Measurements from ENCODE around the gene PIM2. TPM values are rescaled to one million over a fixed set of nuclear protein-coding genes. Genes with fewer than 3 reads are reported as not detected.

Gene PIM2
- total and polyA plus RNA-seq, 2 of the 13 experiments (the other 11 are each of a cell fraction or from before 2014, with no cell fraction given) = 14.4 to 15.8 TPM

GRCh38 chrX:48919947-48920717 is 1.3 kb upstream of the PIM2 start:
- TF ChIP-seq ZNF280D (CRISPR knock-in tag; IDR thresholded peaks at IDR 0.05) (no peak), ZNF12 (CRISPR knock-in tag; IDR thresholded peaks at IDR 0.05) (no peak), ZBTB39 (CRISPR knock-in tag; IDR thresholded peaks at IDR 0.05) (no peak), ZNF138 (CRISPR knock-in tag; IDR thresholded peaks at IDR 0.05; ENCODE audit: low read depth) (no peak), HNRNPK (IDR thresholded peaks at IDR 0.05; ENCODE audit: low read depth, low read length, poor library complexity, severe bottlenecking) (no peak), MXD3 (CRISPR knock-in tag; IDR thresholded peaks at IDR 0.05) (no peak)
- H3K27ac ChIP-seq (ENCODE audit: extremely low read length, insufficient read depth, low read length) = no peak overlapping the region
- H4K20me1 ChIP-seq (ENCODE audit: insufficient read depth, low read length) = no peaks in the 10 kb centered on the region
- DNase-seq (ENCODE audit: low spot score) (no peak), ATAC-seq (no peak), FAIRE-seq (peak; percentile 60)
- H3K79me2 ChIP-seq (ENCODE audit: insufficient read depth, low read length) = peaks cover 13% of the 10 kb centered on the region
- in situ Hi-C loops (cut with HindIII; ENCODE audit: extremely low pct_ligation_motif_present, low pct_unique_long_range_greater_than_20kb) (no loop called here), intact Hi-C loops (cut with micrococcal nuclease; ENCODE audit: unreplicated experiment) (loop anchor here (5.0 to 10.0 kb wide), 2 partner anchors 155 to 273 kb away; partner anchors contain the start of gene GLOD5)
- POLR2A ChIA-PET = interaction anchor here (1.3 to 1.5 kb wide), 2 partner anchors 21 to 23 kb away, joined by 3 to 7 read pairs; partner anchors contain the start of genes PQBP1 and TIMM17B
- H3K4me1 ChIP-seq (ENCODE audit: insufficient read depth, low read length) = peaks cover 31% of the 10 kb centered on the region
- no peaks in the 10 kb centered on the region for H3K27me3 ChIP-seq (ENCODE audit: control insufficient read depth in 1 of 2, insufficient read depth in 2 of 2, low read length in 2 of 2)
- H2AFZ ChIP-seq (ENCODE audit: low read length) = no peak overlapping the region
- H3K4me2 ChIP-seq (ENCODE audit: low read depth, low read length) = peak overlapping the region; percentile 65; the same call in 1 of the 2 replicates
- BruUV-seq (replicated peaks) = no TSS peak
- H3K36me3 ChIP-seq (replicated peaks in 1 of 2; ENCODE audit: control insufficient read depth in 1 of 2, insufficient read depth in 2 of 2, low read length in 2 of 2) = peaks cover 4 to 13% of the 10 kb centered on the region in 2 experiments; a peak in 3 of 5 replicates
- CTCF ChIA-PET (ENCODE audit: low intra/inter-chr PET ratio, low total read pairs) = no interaction called here
- no peak overlapping the region for H3K4me3 ChIP-seq (replicated peaks in 1 of 3; ENCODE audit: insufficient read depth in 1 of 3, low read depth in 2 of 3, low read length in 3 of 3)
- H3K9ac ChIP-seq (ENCODE audit: insufficient read depth, low read depth, low read length) = 0 out of 2 replicates have a peak overlapping the region, but pooled peaks have one; percentile 22
- WGBS (ENCODE audit: low lambda C conversion rate) = 60% methylated on average over 3 of the region's 8 CpGs
- H3K9me3 ChIP-seq (ENCODE audit: low read length) = no peaks in the 10 kb centered on the region

Measured in HepG2 (cell line).